Fibroblast of skin of right biceps (primary cell): ENCODE measurements around the gene CD300H.
"Not testable (repeated sequence)": the region's sequence is repeated elsewhere in the genome, so short reads cannot be mapped to it uniquely, and the experiment has no call there.

Experiments
- DNase-seq: peaks from one replicate; pipeline ENCODE4 v3.0.0-alpha.2; 2013

The CD300H gene

DNA sequence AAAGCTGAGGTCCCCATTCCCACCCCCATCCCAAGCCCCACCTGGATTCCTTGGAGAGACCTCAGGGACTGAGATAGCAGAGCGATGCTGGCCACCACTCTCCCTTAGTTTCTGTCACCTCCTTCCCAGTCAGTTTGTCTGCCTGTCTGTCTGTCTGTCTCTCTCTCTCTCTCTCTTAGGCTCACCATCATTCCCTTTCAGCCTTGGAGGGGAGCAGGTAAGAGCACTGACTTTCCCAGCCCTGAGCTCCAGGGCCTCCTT is 41.9 kb downstream of the CD300H start:
- DNase-seq, result no peak

DNA sequence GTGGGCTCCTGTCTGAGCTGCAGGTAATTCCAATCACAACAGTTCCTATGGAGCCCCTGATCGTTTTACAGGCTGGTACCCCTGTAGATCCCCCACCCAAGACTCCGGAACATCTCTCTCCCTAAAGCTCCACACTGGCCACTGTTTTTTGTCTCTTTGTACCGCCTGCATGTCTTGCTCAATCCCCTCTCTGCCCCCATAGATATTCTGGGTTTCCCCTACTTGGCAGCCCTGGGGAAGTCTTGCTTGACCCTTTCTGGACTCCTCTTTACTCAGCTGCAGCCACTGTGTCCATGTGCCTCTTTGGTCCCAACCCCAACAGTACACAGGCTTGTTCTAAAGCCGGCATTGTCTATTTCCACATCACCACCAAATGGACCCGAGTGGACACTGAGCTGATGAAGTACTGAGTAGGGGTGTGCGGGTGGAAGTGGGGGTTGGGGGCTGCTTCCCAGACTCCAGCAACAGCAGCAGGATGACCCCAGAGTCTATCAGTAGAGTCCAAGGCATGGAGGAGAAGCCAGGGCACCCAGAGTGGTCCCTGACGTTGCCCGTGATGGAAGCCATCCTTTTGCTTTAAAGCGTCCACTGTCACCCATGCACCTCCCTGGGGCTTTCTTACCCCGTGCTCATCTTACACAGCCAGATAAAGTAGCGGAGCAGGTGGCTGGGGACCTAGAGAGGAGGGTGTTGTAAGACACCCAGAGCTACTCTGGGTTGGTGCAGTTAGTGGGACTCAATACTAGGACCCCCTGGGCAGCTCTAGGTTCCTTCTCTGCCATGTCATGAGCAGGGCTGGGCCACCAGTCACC is 42.5 kb downstream of the CD300H start:
- DNase-seq, result no peak

DNA sequence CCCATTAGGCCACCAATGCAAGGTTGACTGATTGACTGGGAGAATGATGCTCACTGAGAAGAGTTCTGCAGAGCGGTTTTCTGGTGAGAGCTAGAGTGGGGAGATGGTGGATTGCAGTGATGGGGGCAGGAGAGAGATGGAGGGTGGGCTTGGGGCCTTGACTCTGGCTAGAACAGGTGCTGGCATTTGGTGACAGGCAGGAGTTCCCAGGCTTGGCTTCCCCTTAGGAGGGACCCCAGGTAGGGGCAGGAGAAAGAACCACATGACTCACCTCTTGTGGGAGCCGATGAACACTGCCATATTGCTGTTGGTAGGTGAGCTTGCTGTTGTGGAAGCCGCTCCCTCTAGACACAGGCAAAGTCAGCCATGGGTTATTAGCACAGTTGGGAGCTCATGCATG is 44.0 kb downstream of the CD300H start:
- no peak for DNase-seq

DNA sequence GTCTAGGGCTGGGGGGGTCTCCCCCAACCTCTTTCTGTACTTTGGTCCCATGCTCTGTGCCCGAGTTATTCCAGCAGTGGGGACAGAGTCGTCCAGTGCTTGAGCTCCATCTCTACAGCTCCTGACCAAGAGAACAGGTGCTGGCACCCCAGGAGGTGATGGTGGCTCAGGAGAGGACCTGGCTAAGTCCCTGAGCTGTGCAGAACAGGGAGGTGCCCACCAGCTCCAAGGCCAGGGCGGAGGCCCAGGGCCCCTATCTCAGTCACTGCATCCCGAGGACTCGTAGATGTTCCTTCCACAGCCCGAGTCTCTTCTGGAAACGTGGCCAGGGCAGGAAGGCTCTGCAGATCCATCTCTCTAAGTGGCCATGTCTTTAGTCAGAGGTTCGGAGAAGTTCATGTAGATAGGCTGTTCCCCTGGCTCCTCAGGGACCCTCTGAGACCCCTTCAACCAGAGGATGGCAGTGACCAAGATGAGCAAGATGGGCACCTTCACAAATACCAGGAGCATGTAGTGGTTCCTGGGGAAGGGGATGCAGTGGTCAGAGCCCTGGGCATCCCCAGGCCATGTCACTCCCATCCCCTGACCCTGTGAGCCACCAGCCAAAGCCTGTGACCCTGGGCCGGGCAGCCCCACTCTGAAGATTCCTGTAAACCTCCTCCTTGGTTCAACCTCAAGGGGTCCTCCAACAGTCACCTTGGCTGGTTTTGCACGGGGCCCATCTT is 44.8 kb downstream of the CD300H start:
- DNase-seq, result no peak

DNA sequence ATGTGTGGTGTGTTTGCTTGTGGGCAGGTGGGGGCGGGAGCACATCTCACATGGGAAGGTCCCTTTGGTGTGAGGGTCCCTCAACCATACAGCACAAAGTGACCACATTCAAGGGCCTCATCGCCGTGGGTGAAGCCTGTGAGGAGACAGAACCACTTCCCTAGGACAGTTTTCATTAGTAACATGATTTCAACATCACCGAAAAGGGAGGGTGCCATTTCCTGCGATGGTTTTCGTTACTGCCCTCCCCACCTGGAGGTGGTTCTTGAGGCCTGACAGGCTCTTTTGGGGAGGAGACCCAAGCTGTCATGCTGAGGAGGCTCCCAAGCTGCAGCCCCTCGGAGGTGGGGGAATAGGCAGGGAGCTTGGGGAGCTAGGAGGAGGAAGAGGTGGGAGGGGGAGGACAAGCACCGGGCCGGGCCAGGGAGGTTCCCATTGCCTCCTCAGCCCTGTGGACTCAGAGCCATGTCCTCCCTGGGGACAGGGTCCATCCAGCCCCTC is 45.6 kb downstream of the CD300H start:
- DNase-seq, result no peak

DNA sequence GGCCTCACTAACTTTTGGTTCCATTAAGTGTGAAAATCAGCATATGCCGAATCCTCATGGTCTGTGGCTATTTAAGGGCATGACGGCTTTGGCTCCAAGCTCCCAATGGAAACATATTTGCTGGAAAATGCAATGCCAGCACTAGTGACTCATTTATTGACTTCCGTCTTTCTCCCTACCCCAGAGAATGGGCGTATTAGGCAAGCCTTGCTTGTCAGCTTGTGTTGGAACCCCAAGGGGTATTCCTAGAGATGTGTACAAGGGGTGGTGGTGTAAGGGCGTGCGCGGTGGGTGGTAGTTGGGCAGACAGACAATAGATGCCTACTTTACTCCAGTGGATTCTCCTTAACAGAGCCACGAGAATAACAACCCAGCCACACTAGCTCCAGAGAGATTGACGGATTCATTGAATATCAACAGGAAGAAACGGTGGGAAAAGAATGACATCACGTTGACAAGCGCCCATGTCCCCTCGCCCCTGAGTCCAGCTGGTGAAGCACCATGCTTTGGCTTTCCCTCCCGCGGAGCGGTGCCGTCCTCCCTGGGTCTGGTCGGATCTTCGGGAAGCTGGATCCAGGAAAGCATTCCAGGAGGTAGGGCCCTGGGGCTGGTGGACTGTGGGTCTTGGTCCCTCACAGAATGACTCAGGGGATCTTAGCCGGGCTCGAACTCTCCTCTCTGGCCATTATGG is 46.4 kb downstream of the CD300H start:
- no peak for DNase-seq

DNA sequence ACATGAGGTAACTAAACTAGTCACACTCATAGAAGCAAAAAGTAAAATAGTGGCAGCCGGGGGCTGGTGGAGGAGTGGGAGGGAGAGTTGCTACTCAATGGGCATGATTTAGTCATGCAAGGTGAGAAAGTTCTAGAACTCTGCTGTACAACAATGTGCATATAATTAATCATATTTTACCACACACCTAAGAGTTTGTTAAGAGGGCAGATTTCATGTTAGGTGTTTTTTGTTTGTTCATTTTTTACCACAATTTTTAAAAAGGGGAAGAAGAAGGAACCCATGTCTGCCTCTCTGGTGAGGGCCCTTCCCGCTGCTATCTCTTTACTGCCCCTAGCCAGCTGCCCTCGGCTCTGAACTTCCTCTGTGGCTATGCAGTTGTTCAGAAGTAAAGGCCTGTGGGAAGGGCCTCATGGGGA is 47.3 kb downstream of the CD300H start:
- no peak for DNase-seq

DNA sequence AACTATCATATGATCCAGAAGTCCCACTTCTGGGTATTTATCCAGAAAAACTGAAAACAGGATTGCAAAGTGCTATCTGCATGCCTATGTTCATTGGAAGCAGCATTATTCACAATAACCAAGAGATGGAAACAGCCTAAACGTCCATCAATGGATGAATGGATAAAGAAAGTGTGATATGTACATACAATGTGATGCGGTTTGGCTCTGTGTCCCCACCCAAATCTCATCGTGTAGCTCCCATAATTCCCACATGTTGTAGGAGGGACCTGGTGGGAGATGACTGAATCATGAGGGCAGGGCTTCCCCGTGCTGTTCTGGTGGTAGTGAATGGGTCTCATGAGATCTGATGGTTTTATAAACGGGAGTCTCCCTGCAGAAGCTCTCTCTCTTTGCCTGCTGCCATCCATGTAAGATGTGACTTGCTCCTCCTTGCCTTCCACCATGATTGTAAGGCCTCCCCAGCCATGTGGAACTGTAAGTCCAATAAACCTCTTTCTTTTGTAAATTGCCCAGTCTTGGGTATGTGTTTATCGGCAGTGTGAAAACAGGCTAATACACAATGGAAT is 48.8 kb downstream of the CD300H start:
- not testable (repeated sequence) for DNase-seq

DNA sequence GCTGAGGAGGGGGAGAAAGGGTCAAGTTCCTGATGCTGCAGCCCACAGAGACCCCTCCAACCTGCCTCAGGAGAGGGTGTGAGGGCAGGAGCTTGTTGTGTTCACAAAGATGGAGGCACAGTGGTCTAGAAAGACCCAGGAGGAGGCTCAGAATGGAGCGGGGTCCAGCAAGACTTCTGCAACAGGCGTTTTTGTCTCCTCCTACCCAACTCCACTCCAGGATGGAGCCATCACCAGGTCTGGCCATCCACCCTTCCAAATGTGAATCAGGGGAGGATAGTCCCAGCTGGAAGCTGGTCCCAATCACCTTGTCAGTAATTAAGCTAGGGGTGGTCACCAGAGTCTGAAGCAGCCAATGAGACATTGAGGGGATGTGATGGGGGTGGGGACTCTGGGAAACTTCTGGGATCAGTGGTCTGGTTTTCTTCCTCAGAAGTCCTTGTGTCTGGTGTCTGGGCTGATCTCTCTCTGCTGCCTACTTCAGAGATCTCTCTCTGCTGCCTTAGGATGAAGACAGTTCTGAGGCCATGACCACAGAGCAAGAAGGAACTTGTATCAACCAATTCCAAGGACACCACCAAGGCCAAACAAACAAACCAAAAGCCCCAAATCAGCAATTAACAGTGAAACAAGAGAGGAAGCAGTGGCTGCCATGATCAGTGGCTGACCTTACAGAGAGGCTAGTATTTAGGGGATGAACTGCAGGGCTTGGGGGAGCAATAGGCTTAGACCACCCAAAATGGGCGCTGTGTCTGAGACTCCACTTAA is 50.6 kb downstream of the CD300H start:
- DNase-seq, result no peak

DNA sequence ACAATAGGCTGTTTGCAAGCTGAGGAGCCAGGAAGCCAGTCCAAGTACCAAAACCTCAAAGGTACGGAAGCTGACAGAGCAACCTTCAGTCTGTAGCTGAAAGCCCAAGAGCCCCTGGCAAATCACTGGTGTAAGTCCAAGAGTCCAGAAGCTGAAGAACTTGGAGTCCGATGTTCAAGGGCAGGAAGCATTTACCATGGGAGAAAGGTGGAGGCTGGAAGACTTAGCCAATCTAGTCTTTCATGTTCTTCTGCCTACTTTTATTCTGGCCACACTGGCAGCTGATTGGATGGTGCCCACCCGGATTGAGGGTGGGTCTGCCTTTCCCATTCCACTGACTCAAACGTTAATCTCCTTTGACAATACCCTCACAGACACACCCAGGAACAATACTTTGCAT is 51.4 kb downstream of the CD300H start:
- DNase-seq, result no peak

DNA sequence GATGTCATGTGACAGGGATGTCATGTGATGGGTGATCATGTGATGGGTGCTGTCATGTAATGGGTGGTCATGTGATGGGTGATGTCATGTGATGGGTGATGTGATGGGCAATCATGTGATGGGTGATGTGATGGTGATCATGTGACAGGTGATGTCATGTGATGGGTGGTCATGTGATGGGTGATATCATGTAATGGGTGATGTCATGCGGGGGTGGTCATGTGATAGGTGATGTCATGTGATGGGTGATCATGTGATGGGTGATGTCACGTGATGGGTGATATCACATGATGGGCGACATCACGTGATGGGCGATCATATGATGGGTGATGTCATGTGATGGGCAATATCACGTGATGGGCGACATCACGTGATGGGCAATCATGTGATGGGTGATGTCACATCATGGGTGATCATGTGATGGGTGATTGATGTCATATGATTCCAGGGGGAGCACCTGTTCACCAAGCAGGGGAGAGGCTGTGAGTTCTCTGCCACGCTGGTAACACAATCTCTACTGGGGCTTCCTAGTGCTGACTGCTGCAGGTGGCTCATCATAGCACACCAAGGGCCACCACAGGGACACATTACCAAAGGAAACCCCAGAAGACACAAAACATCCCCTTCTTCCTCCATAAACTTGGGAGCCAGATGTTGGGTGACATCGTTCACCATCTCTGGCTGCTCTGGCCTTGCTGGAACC is 52.5 kb downstream of the CD300H start:
- DNase-seq, result no peak

DNA sequence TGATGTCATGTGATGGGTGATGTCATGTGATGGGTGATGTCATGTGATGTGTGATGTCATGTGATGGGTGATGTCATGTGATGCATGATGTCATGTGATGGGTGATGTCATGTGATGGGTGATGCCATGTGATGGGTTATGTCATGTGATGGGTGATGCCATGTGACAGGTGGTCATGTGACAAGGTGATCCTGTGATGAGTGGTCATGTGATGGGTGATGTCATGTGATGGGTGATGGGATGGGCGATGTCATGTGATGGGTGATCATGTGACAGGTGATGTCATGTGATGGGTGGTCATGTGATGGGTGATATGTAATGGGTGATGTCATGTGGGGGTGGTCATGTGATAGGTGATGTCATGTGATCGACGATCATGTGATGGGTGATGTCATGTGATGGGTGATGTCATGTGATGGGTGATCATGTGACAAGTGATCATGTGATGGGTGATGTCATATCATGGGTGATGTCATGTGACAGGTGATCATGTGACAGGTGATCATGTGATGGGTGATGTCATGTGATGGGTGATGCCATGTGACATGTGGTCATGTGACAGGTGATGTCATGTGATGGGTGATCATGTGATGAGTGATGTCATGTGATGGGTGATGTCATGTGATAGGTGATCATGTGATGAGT is 53.2 kb downstream of the CD300H start:
- peak; percentile 45 for DNase-seq

DNA sequence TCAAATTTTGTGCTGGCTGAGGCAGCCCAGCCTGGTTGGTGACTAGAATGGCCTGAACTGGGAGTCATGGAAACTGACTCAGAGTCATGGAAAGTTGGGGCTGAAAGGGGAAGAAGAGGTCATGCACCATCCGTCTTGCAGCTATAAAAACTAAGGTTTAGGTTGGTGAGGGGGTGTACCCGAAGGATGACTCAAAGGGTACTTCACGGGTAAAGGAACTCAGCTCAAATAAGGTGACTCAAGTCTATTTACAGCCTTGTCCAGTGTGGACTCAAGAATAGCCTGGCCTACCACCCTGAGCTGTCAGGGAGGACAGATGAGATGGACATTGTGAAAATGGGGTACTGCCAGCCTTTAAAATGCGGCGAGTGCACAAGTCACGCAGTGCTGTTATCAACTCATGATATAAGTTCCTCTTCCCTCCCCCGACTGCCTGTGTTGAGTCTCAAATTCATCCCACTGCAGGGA is 54.7 kb downstream of the CD300H start:
- DNase-seq, result no peak

DNA sequence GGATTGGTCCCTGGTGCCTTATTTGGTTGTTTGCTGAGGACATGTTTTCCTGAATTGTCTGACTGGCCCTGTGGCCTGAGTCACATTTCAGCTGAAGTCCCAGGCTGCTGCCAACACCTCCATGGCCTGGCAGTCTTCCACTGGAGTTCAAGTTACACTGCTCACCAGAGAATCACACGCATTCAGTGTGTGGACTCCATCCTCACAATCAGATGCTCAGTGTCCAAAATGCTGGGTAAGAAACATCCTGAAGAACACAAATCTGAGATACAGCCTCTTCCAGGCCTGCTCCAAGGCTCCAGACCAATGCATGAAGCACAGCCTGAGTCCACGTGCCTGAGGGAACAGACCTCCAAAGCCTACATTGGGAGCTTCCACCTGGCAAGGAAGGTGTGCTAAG is 55.3 kb downstream of the CD300H start:
- DNase-seq, result no peak
